Activated CD4-positive, alpha-beta T cell treated with anti-CD3 and anti-CD28 coated beads, Interleukin-2, Interleukin-4, amounts not matched to agents 100 ng/mL and 50 ng/mL, durations not matched to agents 16 hours and 8 hours (primary cell): Measurements from ENCODE around the gene IFNA17.
"Not testable (repeated sequence)": the region's sequence is repeated elsewhere in the genome, so short reads cannot be mapped to it uniquely, and the experiment has no call there.

ENCODE experiments used
- DNase-seq: peaks from one replicate; pipeline ENCODE4 v3.0.0-alpha.2; 2020; ENCODE audit warnings: low spot score

IFNA17 gene

GRCh38 chr9:21210782-21211181 lies 17.2 kb downstream of the IFNA17 start:
- DNase-seq, result not testable (repeated sequence)

- no peak for DNase-seq
Measured at GRCh38 chr9:21210311-21210710, 17.7 kb downstream of the IFNA17 start.

GRCh38 chr9:21207043-21207442 lies 21.0 kb downstream of the IFNA17 start, which contains the start of gene IFNA10:
Gene IFNA10 (minus strand): TSS chr9:21207143. CDS start chr9:21207097, 46 bp downstream.
- not testable (repeated sequence) for DNase-seq

GRCh38 chr9:21205204-21205603 lies 22.8 kb downstream of the IFNA17 start:
- peak; percentile 27 for DNase-seq

- DNase-seq, result not testable (repeated sequence)
Measured at GRCh38 chr9:21202105-21202504, 25.9 kb downstream of the IFNA17 start, which contains the start of gene IFNA7. Gene IFNA7 (minus strand): TSS chr9:21202205. CDS start chr9:21202165, 40 bp downstream.

- peak; percentile 70 for DNase-seq
Measured at GRCh38 chr9:21194867-21195776, 32.9 kb downstream of the IFNA17 start.

- DNase-seq, result not testable (repeated sequence)
Measured at GRCh38 chr9:21187487-21187886, 40.5 kb downstream of the IFNA17 start, which contains the start of gene IFNA4. Gene IFNA4 (minus strand): TSS chr9:21187587. CDS start chr9:21187531, 56 bp downstream.

- peak; percentile 39 for DNase-seq
Measured at GRCh38 chr9:21182810-21183736, 44.9 kb downstream of the IFNA17 start.
